ENCODE measurements around the gene CLSTN1.

CLSTN1 gene

GRCh38 chr1:9710037-9710436 is 113.7 kb downstream of the CLSTN1 start:
- DNase-seq, result no peak

GRCh38 chr1:9706178-9706577 is 117.6 kb downstream of the CLSTN1 start:
- no peak for DNase-seq

- DNase-seq, result peak; percentile 56
These were observed 118.2 kb downstream of the CLSTN1 start for GRCh38 chr1:9705337-9706093.

GRCh38 chr1:9703681-9704080 is 120.1 kb downstream of the CLSTN1 start:
- DNase-seq, result no peak

- DNase-seq, result no peak
These were observed 120.6 kb downstream of the CLSTN1 start for GRCh38 chr1:9703165-9703509.

- no peak for DNase-seq
These were observed 122.1 kb downstream of the CLSTN1 start for GRCh38 chr1:9701665-9702064.

GRCh38 chr1:9700340-9700739 is 123.4 kb downstream of the CLSTN1 start:
- DNase-seq, result no peak

- no peak for DNase-seq
These were observed 124.4 kb downstream of the CLSTN1 start for GRCh38 chr1:9699361-9699760.

- DNase-seq, result no peak
These were observed 127.0 kb downstream of the CLSTN1 start for GRCh38 chr1:9696793-9697192.

- DNase-seq, result no peak
These were observed 132.1 kb downstream of the CLSTN1 start for GRCh38 chr1:9691691-9692090.

- no peak for DNase-seq
These were observed 132.7 kb downstream of the CLSTN1 start for GRCh38 chr1:9691108-9691445.

GRCh38 chr1:9690440-9691107 is 133.2 kb downstream of the CLSTN1 start:
- DNase-seq, result no peak

- no peak for DNase-seq
These were observed 133.8 kb downstream of the CLSTN1 start for GRCh38 chr1:9689971-9690381.

- DNase-seq, result peak; percentile 79
These were observed 134.6 kb downstream of the CLSTN1 start for GRCh38 chr1:9689011-9689706.

GRCh38 chr1:9688599-9688998 is 135.2 kb downstream of the CLSTN1 start:
- no peak for DNase-seq

- DNase-seq, result no peak
These were observed 135.7 kb downstream of the CLSTN1 start for GRCh38 chr1:9687874-9688582.

- DNase-seq, result peak; percentile 68
These were observed 136.5 kb downstream of the CLSTN1 start for GRCh38 chr1:9687120-9687873.

- no peak for DNase-seq
These were observed 139.0 kb downstream of the CLSTN1 start for GRCh38 chr1:9684801-9685200.

- DNase-seq, result no peak
These were observed 142.9 kb downstream of the CLSTN1 start for GRCh38 chr1:9680828-9681227.

- DNase-seq, result no peak
These were observed 143.7 kb downstream of the CLSTN1 start for GRCh38 chr1:9680091-9680490.
